ENCODE data around the gene KCNIP3.

Gene KCNIP3

DNA sequence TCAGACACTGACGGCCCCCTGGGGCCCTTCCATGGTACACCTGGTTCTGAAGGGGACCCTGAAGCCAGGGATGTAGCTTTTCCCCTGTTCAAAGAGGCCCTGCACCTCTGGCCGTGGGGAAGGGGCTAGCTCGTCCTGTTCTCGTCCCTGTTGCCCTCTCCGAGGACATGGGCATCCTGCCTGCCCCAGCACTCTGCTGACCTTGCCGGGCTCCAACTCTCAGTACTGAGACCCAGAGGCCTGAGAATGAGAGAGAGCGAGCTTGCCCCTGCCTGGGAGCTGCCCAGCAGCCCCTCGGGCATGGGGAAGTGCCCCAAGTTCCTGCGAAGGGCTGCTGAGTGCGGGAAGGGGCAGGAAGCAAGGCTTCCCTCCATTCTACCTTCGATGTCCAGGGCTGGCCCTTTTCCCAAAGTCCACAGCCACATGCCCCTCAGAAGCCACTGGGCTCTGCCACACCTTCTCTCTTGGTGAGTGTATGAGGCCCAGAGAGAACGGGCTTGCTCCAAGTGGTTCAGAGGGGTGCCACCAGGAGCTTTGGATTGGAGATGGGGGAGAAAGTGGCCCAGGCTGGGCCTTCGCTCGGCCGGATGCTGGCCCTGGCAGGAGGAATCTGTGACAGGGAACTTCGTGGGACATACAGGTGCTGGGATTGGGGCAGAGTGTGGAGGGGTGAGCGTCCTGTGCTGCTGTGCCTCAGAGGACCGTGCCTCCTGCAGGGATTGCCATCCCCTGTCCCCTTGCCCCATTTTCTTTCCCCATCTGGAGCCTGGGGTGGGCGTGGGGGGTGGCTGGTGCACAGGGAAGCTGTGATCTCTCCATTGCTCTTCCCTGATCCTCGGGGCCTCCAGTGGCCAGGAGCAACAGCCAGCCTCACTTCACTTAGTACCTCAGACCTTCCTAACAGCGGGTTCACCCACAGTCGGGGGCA lies 50.8 kb downstream of the KCNIP3 start:
- DNase-seq (ENCODE audit: low read depth), result no peak
- TF ChIP-seq, protein P1, sequence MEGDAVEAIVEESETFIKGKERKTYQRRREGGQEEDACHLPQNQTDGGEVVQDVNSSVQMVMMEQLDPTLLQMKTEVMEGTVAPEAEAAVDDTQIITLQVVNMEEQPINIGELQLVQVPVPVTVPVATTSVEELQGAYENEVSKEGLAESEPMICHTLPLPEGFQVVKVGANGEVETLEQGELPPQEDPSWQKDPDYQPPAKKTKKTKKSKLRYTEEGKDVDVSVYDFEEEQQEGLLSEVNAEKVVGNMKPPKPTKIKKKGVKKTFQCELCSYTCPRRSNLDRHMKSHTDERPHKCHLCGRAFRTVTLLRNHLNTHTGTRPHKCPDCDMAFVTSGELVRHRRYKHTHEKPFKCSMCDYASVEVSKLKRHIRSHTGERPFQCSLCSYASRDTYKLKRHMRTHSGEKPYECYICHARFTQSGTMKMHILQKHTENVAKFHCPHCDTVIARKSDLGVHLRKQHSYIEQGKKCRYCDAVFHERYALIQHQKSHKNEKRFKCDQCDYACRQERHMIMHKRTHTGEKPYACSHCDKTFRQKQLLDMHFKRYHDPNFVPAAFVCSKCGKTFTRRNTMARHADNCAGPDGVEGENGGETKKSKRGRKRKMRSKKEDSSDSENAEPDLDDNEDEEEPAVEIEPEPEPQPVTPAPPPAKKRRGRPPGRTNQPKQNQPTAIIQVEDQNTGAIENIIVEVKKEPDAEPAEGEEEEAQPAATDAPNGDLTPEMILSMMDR (conservative IDR thresholded peaks at IDR 0.05; ENCODE audit: low read depth, low read length), result no peak
- H3K4me3 ChIP-seq (ENCODE audit: low read depth, low read length), result no peak overlapping the region

DNA sequence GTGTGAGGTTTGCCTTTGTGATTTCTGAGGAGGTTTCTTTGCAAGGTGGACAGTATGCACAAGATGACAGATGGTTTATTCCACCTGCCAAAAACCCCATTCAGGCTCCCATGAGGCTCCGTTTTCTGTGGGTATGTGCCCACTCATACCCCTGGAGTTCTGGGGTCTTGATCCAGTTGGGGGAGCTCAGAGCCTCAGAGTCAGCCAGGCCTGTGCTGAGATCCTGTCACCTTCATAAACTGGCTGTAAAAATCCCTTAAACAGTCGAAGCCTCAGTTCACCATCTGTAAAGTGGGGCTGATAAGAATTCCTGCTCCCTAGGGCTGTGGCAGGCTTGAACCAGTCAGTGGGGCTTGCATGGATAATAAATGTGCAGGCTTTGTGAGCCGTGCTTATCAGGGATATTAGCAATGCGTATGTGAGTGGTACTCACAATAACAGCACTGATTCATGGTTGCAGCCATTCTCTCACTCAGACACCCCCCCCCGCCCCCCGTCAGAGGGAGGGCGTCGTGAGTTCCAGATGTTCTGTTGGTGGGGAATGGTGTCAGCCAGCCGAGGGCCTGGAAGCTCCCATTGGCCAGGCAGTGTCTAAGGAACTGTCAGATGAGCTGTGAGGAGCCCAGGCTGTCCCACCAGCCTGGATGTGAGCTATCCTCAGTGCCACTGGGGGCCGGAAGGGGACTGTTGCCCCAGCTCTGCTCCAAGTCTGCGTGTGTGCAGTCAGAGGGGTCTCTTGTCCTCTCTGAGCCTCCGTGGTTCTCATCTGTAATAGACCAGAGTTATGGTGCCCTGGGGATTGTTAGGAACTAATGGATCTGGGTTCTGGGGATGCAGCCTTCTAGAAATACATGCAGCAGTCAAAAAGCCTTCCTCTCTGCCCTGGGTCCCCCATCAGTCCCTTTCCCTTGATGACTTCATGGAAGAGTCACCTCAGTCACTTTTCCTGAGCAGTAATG lies 51.7 kb downstream of the KCNIP3 start:
- TF ChIP-seq, protein P1 (conservative IDR thresholded peaks at IDR 0.05; ENCODE audit: low read depth, low read length), result no peak
- no peak overlapping the region for H3K4me3 ChIP-seq (ENCODE audit: low read depth, low read length)
- DNase-seq (ENCODE audit: low read depth), result peak; percentile 13

DNA sequence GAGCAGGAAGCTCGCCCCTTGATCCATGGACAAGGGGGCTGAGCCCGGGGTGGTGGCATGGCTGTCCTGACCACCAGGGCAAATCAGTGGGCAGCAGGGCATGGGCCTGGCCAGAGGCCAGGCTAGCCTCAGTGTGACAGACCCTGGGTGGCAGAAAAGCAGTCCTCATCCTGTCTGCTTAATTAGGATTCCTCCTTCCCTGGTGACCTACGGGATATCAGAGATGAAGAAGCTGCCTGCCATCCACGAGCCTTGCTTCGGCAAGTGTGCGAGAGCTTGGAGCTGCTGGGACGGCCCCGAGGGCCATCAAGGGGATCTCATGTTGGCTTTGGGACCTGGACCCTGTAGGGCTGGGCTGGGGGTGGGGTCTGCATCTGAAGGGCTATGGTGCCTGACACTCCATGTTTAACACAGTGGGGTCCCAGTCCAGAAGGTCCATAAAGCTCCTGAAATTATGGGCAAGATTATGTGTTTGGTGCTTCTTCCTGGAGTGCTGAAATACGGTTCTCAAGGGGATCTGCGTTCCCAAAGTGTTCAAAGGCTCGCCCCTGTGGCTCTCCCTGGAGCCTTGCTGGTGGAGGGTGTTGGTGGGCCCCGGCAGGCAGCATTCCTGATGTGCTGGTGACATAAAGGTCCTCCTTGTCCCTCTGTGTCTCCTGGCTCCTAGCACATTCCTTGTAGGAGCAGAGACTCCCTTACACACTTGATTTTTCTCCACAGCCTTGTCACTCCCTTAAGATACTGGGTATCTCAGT lies 52.6 kb downstream of the KCNIP3 start:
- TF ChIP-seq, protein P1 (conservative IDR thresholded peaks at IDR 0.05; ENCODE audit: low read depth, low read length), result no peak
- DNase-seq (ENCODE audit: low read depth), result no peak
- no peak overlapping the region for H3K4me3 ChIP-seq (ENCODE audit: low read depth, low read length)

DNA sequence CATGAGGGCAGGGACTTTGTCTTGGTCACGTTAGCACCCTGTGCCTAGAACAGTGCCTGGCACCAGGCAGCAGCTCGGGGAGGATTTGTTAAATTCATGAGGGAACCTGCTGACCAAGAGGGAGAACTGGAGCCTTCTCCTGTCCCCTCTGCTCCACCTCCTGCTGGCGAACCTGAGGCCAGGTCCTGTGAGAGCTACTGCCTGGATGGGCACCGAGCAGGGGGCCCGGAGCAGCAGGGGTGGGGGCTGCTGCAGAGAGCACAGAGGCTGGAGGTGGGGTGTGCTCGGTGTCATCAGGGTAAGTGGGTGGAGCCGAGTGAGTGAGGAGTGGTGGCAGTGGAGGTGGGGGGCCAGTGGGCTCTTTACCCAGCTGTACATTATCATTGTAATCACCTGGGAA lies 53.2 kb downstream of the KCNIP3 start:
- H3K4me3 ChIP-seq (ENCODE audit: low read depth, low read length), result no peak overlapping the region
- TF ChIP-seq, protein P1 (conservative IDR thresholded peaks at IDR 0.05; ENCODE audit: low read depth, low read length), result no peak
- no peak for DNase-seq (ENCODE audit: low read depth)

DNA sequence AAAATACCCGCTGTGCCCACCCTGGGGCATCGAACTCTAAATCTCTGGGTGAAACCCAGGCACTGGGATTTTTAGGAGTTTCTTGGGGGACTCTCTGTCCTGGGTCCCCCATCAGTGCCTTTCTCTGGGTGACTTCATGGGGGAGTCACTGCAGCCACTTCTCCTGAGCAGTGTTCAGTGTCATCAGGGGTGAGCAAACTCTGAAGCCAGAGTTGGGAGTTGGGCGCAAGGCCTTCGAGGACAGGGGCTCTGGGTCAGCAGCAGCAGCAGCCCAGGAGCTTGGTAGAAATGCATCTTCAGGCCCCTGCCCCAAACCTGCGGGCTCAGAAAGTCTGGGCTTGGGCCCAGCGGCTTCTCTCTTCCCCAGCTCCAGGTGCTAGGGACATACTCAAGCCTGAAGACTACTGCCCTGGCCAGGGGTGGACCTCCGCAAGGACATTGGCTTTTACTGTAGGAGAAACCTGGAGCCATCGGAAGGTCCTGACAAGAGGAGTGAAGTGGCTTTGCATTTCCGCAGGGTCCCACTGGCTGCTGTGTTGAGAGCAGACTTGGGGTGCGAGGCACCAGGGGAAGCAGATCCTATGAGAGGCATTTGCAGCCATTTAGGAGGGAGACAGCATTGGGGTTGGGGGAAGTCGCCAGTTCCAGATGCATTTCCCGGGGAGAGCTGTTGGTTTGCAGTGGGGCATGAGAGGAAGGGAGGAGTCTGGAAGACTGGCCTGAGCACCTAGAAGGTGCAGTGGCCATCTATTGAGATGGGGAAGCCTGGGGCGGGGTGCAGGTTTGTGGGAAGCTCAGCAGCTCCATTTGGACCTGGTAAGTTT lies 53.8 kb downstream of the KCNIP3 start:
- no peak overlapping the region for H3K4me3 ChIP-seq (ENCODE audit: low read depth, low read length)
- TF ChIP-seq, protein P1 (conservative IDR thresholded peaks at IDR 0.05; ENCODE audit: low read depth, low read length), result no peak
- DNase-seq (ENCODE audit: low read depth), result no peak

DNA sequence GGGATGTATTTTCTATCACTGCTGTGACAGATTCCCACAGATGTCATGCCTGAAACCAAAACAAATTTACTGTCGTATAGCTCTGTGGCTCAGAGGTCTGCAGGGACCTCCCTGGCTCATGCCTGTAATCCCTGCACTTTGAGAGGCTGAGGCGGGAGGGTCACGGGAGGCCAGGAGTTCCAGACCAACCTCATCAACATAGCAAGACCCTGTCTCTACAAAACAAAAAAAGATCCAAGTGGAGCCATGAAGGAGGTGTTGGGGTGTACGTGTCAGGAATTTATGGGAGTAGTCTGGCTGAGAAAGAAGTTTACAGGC lies 54.4 kb downstream of the KCNIP3 start:
- DNase-seq (ENCODE audit: low read depth), result no peak
- H3K4me3 ChIP-seq (ENCODE audit: low read depth, low read length), result no peak overlapping the region
- TF ChIP-seq, protein P1 (conservative IDR thresholded peaks at IDR 0.05; ENCODE audit: low read depth, low read length), result no peak

All from choroid plexus epithelial cell (primary cell).